Body of pancreas (tissue), 4 donors: ENCODE data around the gene TNFRSF18. TPM values are rescaled to one million over a fixed set of nuclear protein-coding genes. Genes with fewer than 3 reads are reported as not detected.

Experiments
- ATAC-seq: fragments of 150-250 bp; one replicate; pipeline ENCODE4 v1.9.1; 2016
- DNase-seq, 4 donors: peaks; one replicate each; pipeline ENCODE4 v3.0.0-alpha.2; 2019
- H3K27ac ChIP-seq, 4 donors: fragments of 200-600 bp; sonication (generic); 1 replicate in 3 of 4; 2 replicates in 1 of 4; pipeline versions ENCODE4 v1.5.1 to v1.6.1; 2016 to 2019; ENCODE audit warnings: mild to moderate bottlenecking in 1 of 4, mixed read lengths in 1 of 4, moderate library complexity in 1 of 4
- H3K27me3 ChIP-seq, 2 donors: fragments of 200-600 bp; sonication (generic); one replicate each; pipeline ENCODE4 v1.6.0; 2016; ENCODE audit warnings: mild to moderate bottlenecking in 1 of 2
- H3K36me3 ChIP-seq, 2 donors: fragments of 200-600 bp; sonication (generic); replicated peaks in 1 of 2; 2 replicates each; pipeline ENCODE4 v1.5.1; 2016; ENCODE audit warnings: low read depth in 2 of 2; ENCODE audit not compliant: insufficient read depth in 1 of 2
- H3K4me1 ChIP-seq: fragments of 200-600 bp; sonication (generic); one replicate; pipeline ENCODE4 v1.6.0; 2016
- H3K4me3 ChIP-seq, 2 donors: fragments of 200-600 bp; sonication (generic); 1 replicate in 1 of 2; 2 replicates in 1 of 2; pipeline ENCODE4 v1.5.1; 2016 to 2019
- H3K9me3 ChIP-seq, 3 donors: fragments of 200-600 bp; sonication (generic); 1 replicate in 2 of 3; 2 replicates in 1 of 3; pipeline ENCODE4 v1.5.1; 2016
- CTCF ChIP-seq, 7 experiments: fragments of 450-650 bp in 4 of 7; fragments of 200-600 bp in 3 of 7; sonication (generic) in 3 of 7; IDR thresholded peaks; one replicate each; pipeline ENCODE4 v1.5.1; 2016 to 2019; ENCODE audit warnings: antibody characterized with exemption in 7 of 7
- POLR2A ChIP-seq, 3 donors: fragments of 450-650 bp; IDR thresholded peaks; one replicate each; pipeline ENCODE4 v1.6.1; 2016; ENCODE audit warnings: antibody characterized with exemption in 3 of 3, mild to moderate bottlenecking in 2 of 3
- WGBS, 2 donors: methylation state at CpG; one replicate each; pipeline ENCODE4 v1.1.5; 2017; 5-methylcytosine and 5-hydroxymethylcytosine counted together
- intact Hi-C: fragments of 100-400 bp; cut with DNase I; formaldehyde crosslinking; loops from one replicate; pipeline ENCODE4 v1.15.1; 2023
- total RNA-seq, 2 donors: library from RNA; depleted of rRNA; stranded (reverse); fragments of >200 nt; gene quantifications; one replicate each; pipeline ENCODE4 v1.1.0, GENCODE V29; 2016

TNFRSF18 gene
- not detected for total RNA-seq

- no peaks in the 10 kb centered on the region for H3K9me3 ChIP-seq
- H3K4me1 ChIP-seq: peaks cover 17% of the 10 kb centered on the region
- peak in 3 of 4 donors; percentile 27 to 58 (median 53) for DNase-seq
- no peak for ATAC-seq
- no peak within 1 kb of the TSS for H3K27ac ChIP-seq
- intact Hi-C loops: no loop called here
- no peak within 1 kb of the TSS for H3K4me3 ChIP-seq
- TF ChIP-seq CTCF (IDR thresholded peaks at IDR 0.05): peak in 1 of 7 experiments; percentile 24
- no peak for TF ChIP-seq POLR2A (IDR thresholded peaks at IDR 0.05)
- H3K36me3 ChIP-seq: no peaks in the 10 kb centered on the region
- 0 to 5% methylated on average over 5 to 47 of the region's 49 CpGs for WGBS, 2 donors
- H3K27me3 ChIP-seq: peaks cover 0 to 16% of the 10 kb centered on the region in 2 donors
Measured at GRCh38 chr1:1206376-1206965, at the start of gene TNFRSF18. Gene TNFRSF18, minus strand, starts transcription at chr1:1206592. Its CDS starts 21 bp downstream, at chr1:1206571.

GRCh38 chr1:1255611-1256010, 49.2 kb upstream of the TNFRSF18 start:
- H3K4me3 ChIP-seq: no peak overlapping the region
- no peaks in the 10 kb centered on the region for H3K27me3 ChIP-seq
- H3K27ac ChIP-seq: no peak overlapping the region
- no peak for ATAC-seq
- peaks cover 6 to 13% of the 10 kb centered on the region in 2 donors for H3K36me3 ChIP-seq
- H3K9me3 ChIP-seq: no peaks in the 10 kb centered on the region
- intact Hi-C loops: no loop called here
- H3K4me1 ChIP-seq: no peaks in the 10 kb centered on the region
- TF ChIP-seq CTCF (IDR thresholded peaks at IDR 0.05) (no peak), POLR2A (IDR thresholded peaks at IDR 0.05) (no peak)
- DNase-seq: no peak
- 88 to 95% methylated on average over 6 to 9 of the region's 10 CpGs for WGBS, 2 donors

GRCh38 chr1:1255078-1255477, 48.7 kb upstream of the TNFRSF18 start:
- intact Hi-C loops: no loop called here
- Histone ChIP-seq H3K36me3 (peaks cover 6 to 12% of the 10 kb centered on the region in 2 donors), H3K27ac (no peak overlapping the region), H3K4me3 (no peak overlapping the region), H3K9me3 (no peaks in the 10 kb centered on the region), H3K27me3 (no peaks in the 10 kb centered on the region), H3K4me1 (no peaks in the 10 kb centered on the region)
- DNase-seq (no peak), ATAC-seq (no peak)
- 92 to 96% methylated on average over 15 to 17 of the region's 26 CpGs for WGBS, 2 donors
- TF ChIP-seq POLR2A (IDR thresholded peaks at IDR 0.05) (no peak), CTCF (IDR thresholded peaks at IDR 0.05) (no peak)

- intact Hi-C loops: no loop called here
- no peak for ATAC-seq
- peaks cover 6 to 10% of the 10 kb centered on the region in 2 donors for H3K36me3 ChIP-seq
- H3K4me3 ChIP-seq: no peak overlapping the region
- no peaks in the 10 kb centered on the region for H3K4me1 ChIP-seq
- 86 to 89% methylated on average over 21 of the region's 21 CpGs for WGBS, 2 donors
- no peak for TF ChIP-seq POLR2A (IDR thresholded peaks at IDR 0.05)
- DNase-seq: no peak
- H3K9me3 ChIP-seq: no peaks in the 10 kb centered on the region
- H3K27me3 ChIP-seq: no peaks in the 10 kb centered on the region
- H3K27ac ChIP-seq: no peak overlapping the region
Measured at GRCh38 chr1:1254667-1254998, 48.2 kb upstream of the TNFRSF18 start.

GRCh38 chr1:1253972-1254666, 47.7 kb upstream of the TNFRSF18 start:
- intact Hi-C loops: no loop called here
- H3K27ac ChIP-seq: no peak overlapping the region

More at GRCh38 chr1:1253972-1254666, 47.7 kb upstream of the TNFRSF18 start:
- Histone ChIP-seq H3K4me1 (no peaks in the 10 kb centered on the region), H3K9me3 (no peaks in the 10 kb centered on the region), H3K27me3 (no peaks in the 10 kb centered on the region), H3K4me3 (no peak overlapping the region), H3K36me3 (peaks cover 6 to 9% of the 10 kb centered on the region in 2 donors)
- no peak for DNase-seq
- no peak for TF ChIP-seq CTCF (IDR thresholded peaks at IDR 0.05)
- TF ChIP-seq POLR2A (IDR thresholded peaks at IDR 0.05): no peak
- no peak for ATAC-seq
- WGBS, 2 donors: 94 to 95% methylated on average over 39 to 50 of the region's 50 CpGs
